HG03039 (cell line): ENCODE data around the gene CES2.

Source experiments
- ATAC-seq: cut with Tn5 transposase; IDR thresholded peaks from one replicate; pipeline ENCODE4 v1.9.1; 2021; ENCODE audit warnings: mild to moderate bottlenecking, moderate library complexity; ENCODE audit not compliant: unreplicated experiment

The CES2 gene

GRCh38 chr16:66918355-66918754 lies 17.0 kb upstream of the CES2 start:
- ATAC-seq: no peak

- ATAC-seq: no peak
These were observed 16.3 kb upstream of the CES2 start, which contains the start of gene CDH16 for GRCh38 chr16:66918803-66919568. Gene CDH16 (minus strand): TSS chr16:66918885. CDS start chr16:66918065, 820 bp downstream.

GRCh38 chr16:66919569-66920298 lies 15.6 kb upstream of the CES2 start:
- no peak for ATAC-seq

- no peak for ATAC-seq
These were observed 15.1 kb upstream of the CES2 start for GRCh38 chr16:66920299-66920590.

GRCh38 chr16:66920924-66921680 lies 14.2 kb upstream of the CES2 start:
- no peak for ATAC-seq

- ATAC-seq: no peak
These were observed 13.4 kb upstream of the CES2 start for GRCh38 chr16:66921729-66922450.

GRCh38 chr16:66923247-66923731 lies 12.0 kb upstream of the CES2 start:
- no peak for ATAC-seq

- no peak for ATAC-seq
These were observed 11.4 kb upstream of the CES2 start for GRCh38 chr16:66923866-66924265.

- ATAC-seq: no peak
These were observed 10.6 kb upstream of the CES2 start for GRCh38 chr16:66924527-66925321.

GRCh38 chr16:66925322-66925840 lies 9.9 kb upstream of the CES2 start, which contains the start of gene RRAD:
Gene RRAD (minus strand): TSS chr16:66925535. CDS start chr16:66925179, 356 bp downstream.
- no peak for ATAC-seq

- no peak for ATAC-seq
These were observed 9.0 kb upstream of the CES2 start for GRCh38 chr16:66926171-66926947.

GRCh38 chr16:66926961-66927436 lies 8.3 kb upstream of the CES2 start:
- no peak for ATAC-seq

GRCh38 chr16:66927918-66928649 lies 7.2 kb upstream of the CES2 start:
- ATAC-seq: no peak

GRCh38 chr16:66928702-66929388 lies 6.5 kb upstream of the CES2 start:
- ATAC-seq: no peak

- ATAC-seq: no peak
These were observed 5.1 kb upstream of the CES2 start for GRCh38 chr16:66930189-66930588.

GRCh38 chr16:66931665-66932064 lies 3.7 kb upstream of the CES2 start:
- ATAC-seq: no peak

- ATAC-seq: no peak
These were observed 3.2 kb upstream of the CES2 start for GRCh38 chr16:66932076-66932475.

GRCh38 chr16:66933776-66934137 lies 1.6 kb upstream of the CES2 start:
- no peak for ATAC-seq
